Vagina (tissue), 2 donors: ENCODE results near the gene TRA2B.

Experiments
- CTCF ChIP-seq, 3 experiments: fragments of 450-650 bp in 2 of 3; fragments of 200-600 bp in 1 of 3; sonication (generic) in 1 of 3; IDR thresholded peaks; one replicate each; pipeline ENCODE4 v1.5.1; 2017 to 2019; ENCODE audit warnings: antibody characterized with exemption in 3 of 3, mild to moderate bottlenecking in 2 of 3, moderate library complexity in 2 of 3
- POLR2AphosphoS5 ChIP-seq, 2 donors: sonication (generic); formaldehyde crosslinking; IDR thresholded peaks; one replicate each; pipeline ENCODE4 v1.9.0; 2017; ENCODE audit warnings: antibody characterized with exemption in 2 of 2, mild to moderate bottlenecking in 2 of 2, low read depth in 1 of 2; ENCODE audit not compliant: insufficient read depth in 1 of 2

GRCh38 chr3:185916042-185916833 is 21.6 kb downstream of the TRA2B start:
- no peak for TF ChIP-seq CTCF (IDR thresholded peaks at IDR 0.05)
- TF ChIP-seq POLR2AphosphoS5 (IDR thresholded peaks at IDR 0.05; ENCODE audit: insufficient read depth in 1 of 2, low read depth in 1 of 2), result no peak
